Right lobe of liver (tissue), 6 donors: Measurements from ENCODE around the gene WDR1. TPM values are rescaled to one million over a fixed set of nuclear protein-coding genes. Genes with fewer than 3 reads are reported as not detected.

ENCODE experiments used
- ATAC-seq, 4 donors: fragments of 200-7000 bp; cut with Tn5 transposase; one replicate each; pipeline ENCODE4 v1.9.1; 2020; ENCODE audit warnings: mild to moderate bottlenecking in 4 of 4, moderate library complexity in 4 of 4
- DNase-seq, 3 donors: peaks; one replicate each; pipeline ENCODE4 v3.0.0-alpha.2; 2020
- H3K27ac ChIP-seq, 3 donors: fragments of 200-600 bp; one replicate each; pipeline ENCODE4 v1.8.0; 2022
- H3K27me3 ChIP-seq, 2 donors: fragments of 200-600 bp; one replicate each; pipeline ENCODE4 v1.8.0; 2022
- H3K36me3 ChIP-seq, 4 donors: fragments of 200-600 bp; sonication (generic) in 1 of 4; one replicate each; pipeline versions ENCODE4 v1.5.1 to v1.8.0; 2017 to 2022; ENCODE audit warnings: control low read depth in 1 of 4
- H3K4me1 ChIP-seq, 4 donors: fragments of 200-600 bp; sonication (generic) in 1 of 4; one replicate each; pipeline versions ENCODE4 v1.5.1 to v1.8.0; 2017 to 2022; ENCODE audit warnings: control low read depth in 1 of 4
- H3K4me3 ChIP-seq, 3 donors: fragments of 200-600 bp; one replicate each; pipeline ENCODE4 v1.8.0; 2022
- H3K9me3 ChIP-seq, 4 donors: fragments of 200-600 bp; sonication (generic) in 1 of 4; one replicate each; pipeline versions ENCODE4 v1.5.1 to v1.8.0; 2017 to 2022; ENCODE audit warnings: control low read depth in 1 of 4
- POLR2A ChIP-seq: fragments of 450-650 bp; IDR thresholded peaks from one replicate; pipeline ENCODE4 v1.6.1; 2017; ENCODE audit warnings: antibody characterized with exemption, mild to moderate bottlenecking
- WGBS: methylation state at CpG from one replicate; pipeline ENCODE4 v1.1.6; 2018; ENCODE audit warnings: low coverage, low lambda C conversion rate; ENCODE audit not compliant: insufficient coverage; ENCODE audit errors: missing lambda C conversion rate; 5-methylcytosine and 5-hydroxymethylcytosine counted together
- intact Hi-C, 2 donors: fragments of 100-400 bp; cut with DNase I; formaldehyde crosslinking; loops; one replicate each; pipeline versions ENCODE4 v1.11.2 to v1.14.1; 2022
- total RNA-seq, 6 experiments: library from RNA; depleted of rRNA in 2 of 6; stranded (reverse); fragments of >200 nt in 2 of 6; fragmentation: NEBNext Ultra II Directional in 3 of 6; extraction: Animal tissue kit (Norgen Biotek cat#: 25700) in 3 of 6; gene quantifications; one replicate each; pipeline versions ENCODE4 v1.1.0 to v1.2.4, GENCODE V29; 2016 to 2023
- TF ChIP-seq, protein P1 (sequence below), 4 donors: fragments of 200-600 bp in 3 of 4; fragments of 450-650 bp in 1 of 4; IDR thresholded peaks; one replicate each; pipeline versions ENCODE4 v1.5.1 to v1.8.0; 2016 to 2022; ENCODE audit warnings: antibody characterized with exemption in 4 of 4, mild to moderate bottlenecking in 2 of 4
- donor health status: DM: no; HTN: yes; CAD: no.
- donor health status: DM: no; HTN: no; CAD: no.
- donor health status: DM: no; HTN: no; CAD: no.
- donor health status: DM: no; HTN: yes; CAD: no.
- donor health status: DM: no; HTN: yes; CAD: no.

The WDR1 gene
- total RNA-seq, 6 experiments from 2014 or later = 65.1 to 149 (median 76.4) TPM

DNA sequence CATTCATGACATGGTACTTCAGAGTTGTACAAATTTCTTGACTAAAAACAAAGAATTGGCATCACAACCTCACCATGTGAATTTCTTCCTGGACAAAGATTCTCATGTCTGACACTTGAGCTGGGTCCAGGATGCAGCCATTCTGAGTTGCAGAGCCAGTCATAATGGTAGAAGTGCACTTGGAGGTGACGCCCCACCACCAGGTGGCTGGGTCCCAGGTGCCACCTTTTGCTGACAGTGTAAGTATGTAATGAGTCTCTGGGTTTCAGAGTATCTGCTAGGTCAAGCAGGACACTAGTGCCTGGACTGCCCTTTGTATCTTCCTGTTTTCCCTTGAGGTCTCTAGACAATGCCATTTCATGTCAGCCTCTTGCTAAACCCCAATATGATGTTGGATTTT lies 36.6 kb upstream of the WDR1 start:
- ATAC-seq (no peak), DNase-seq (no peak)
- WGBS = 100% methylated on average over 1 of the region's 1 CpG
- H3K4me3 ChIP-seq = no peak overlapping the region
- no peaks in the 10 kb centered on the region for H3K27me3 ChIP-seq
- no peak overlapping the region for H3K27ac ChIP-seq
- no peaks in the 10 kb centered on the region for H3K9me3 ChIP-seq
- no peak for TF ChIP-seq POLR2A
- TF ChIP-seq, protein P1, sequence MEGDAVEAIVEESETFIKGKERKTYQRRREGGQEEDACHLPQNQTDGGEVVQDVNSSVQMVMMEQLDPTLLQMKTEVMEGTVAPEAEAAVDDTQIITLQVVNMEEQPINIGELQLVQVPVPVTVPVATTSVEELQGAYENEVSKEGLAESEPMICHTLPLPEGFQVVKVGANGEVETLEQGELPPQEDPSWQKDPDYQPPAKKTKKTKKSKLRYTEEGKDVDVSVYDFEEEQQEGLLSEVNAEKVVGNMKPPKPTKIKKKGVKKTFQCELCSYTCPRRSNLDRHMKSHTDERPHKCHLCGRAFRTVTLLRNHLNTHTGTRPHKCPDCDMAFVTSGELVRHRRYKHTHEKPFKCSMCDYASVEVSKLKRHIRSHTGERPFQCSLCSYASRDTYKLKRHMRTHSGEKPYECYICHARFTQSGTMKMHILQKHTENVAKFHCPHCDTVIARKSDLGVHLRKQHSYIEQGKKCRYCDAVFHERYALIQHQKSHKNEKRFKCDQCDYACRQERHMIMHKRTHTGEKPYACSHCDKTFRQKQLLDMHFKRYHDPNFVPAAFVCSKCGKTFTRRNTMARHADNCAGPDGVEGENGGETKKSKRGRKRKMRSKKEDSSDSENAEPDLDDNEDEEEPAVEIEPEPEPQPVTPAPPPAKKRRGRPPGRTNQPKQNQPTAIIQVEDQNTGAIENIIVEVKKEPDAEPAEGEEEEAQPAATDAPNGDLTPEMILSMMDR (IDR thresholded peaks at IDR 0.05) = no peak
- H3K36me3 ChIP-seq = no peaks in the 10 kb centered on the region
- intact Hi-C loops = loop anchor here in 1 of 2 donors (10.0 kb wide), 1 partner anchor 252 kb away; no protein-coding TSS in a partner anchor
- no peaks in the 10 kb centered on the region for H3K4me1 ChIP-seq

DNA sequence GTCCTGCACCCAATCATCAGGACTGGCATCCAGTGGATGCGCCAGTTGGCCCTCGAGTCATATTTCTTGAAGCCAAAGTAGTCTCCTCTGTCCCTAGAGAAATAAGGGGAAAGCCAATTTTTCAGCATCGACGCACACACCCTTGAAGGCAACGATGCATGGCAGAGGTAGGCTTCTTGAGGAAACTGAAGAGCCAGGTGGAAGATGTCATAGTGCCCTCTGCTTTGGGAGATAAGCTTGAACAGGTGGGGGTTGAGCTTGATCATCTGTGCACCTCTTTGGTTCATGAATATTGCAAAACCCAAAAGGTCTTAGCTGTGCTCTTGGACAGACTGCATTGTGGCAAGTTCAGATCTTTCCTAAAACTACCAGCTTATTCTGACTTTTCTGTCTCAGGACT lies 34.6 kb upstream of the WDR1 start:
- intact Hi-C loops = loop anchor here in 1 of 2 donors (10.0 kb wide), 1 partner anchor 254 kb away; no protein-coding TSS in a partner anchor
- DNase-seq (no peak), ATAC-seq (no peak)
- Histone ChIP-seq H3K36me3 (no peaks in the 10 kb centered on the region), H3K4me1 (no peaks in the 10 kb centered on the region), H3K9me3 (no peaks in the 10 kb centered on the region), H3K4me3 (no peak overlapping the region), H3K27me3 (no peaks in the 10 kb centered on the region), H3K27ac (no peak overlapping the region)
- WGBS = 70% methylated on average over 2 of the region's 5 CpGs
- TF ChIP-seq, protein P1 (IDR thresholded peaks at IDR 0.05) = no peak
- TF ChIP-seq POLR2A = no peak

DNA sequence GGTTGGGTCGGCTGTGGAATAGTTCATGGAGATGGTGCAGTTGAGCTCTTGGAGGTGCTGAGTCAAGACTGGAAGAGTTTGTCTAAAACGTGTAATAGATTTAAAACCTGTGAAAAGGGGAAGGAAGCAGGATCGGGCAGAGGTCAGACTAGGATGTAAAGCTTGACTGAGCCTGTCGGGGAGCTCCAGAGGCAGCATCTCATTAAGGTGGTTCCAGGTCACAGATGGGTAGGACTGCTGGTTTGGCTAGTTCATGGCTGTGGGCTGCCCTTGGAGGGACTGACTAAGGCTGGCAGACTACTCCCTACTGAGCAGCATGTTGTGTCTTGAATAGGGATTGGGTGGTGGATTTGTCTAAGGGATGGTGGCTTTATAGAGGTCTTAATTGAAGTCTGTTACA lies 28.4 kb upstream of the WDR1 start:
- ATAC-seq = no peak
- no peak for TF ChIP-seq POLR2A
- TF ChIP-seq, protein P1 (IDR thresholded peaks at IDR 0.05) = no peak
- H3K4me1 ChIP-seq = no peaks in the 10 kb centered on the region
- no peak overlapping the region for H3K27ac ChIP-seq
- H3K36me3 ChIP-seq = no peaks in the 10 kb centered on the region
- intact Hi-C loops = no loop called here
- 47% methylated on average over 4 of the region's 4 CpGs for WGBS
- no peaks in the 10 kb centered on the region for H3K9me3 ChIP-seq
- DNase-seq = no peak
- no peak overlapping the region for H3K4me3 ChIP-seq
- no peaks in the 10 kb centered on the region for H3K27me3 ChIP-seq

DNA sequence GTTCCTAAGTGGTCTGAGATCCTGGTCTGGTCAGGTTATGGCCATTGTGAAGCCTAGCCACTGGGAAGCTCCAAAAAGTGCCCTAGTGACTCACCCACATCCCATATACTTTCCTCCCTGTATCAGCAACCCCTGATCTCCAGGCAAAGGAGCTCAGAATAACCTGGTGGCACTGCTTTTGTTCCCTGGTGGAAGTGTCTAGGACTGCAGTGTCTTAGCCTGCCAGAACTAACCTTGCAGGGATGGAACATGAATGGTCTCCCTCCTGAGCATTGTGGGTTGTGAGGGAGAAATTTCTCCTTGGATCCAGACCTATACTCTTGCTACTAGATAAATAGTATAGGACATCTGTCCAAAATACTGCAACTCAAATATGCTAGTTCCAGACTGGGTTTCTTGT lies 27.9 kb upstream of the WDR1 start:
- H3K36me3 ChIP-seq = no peaks in the 10 kb centered on the region
- DNase-seq = no peak
- H3K9me3 ChIP-seq = no peaks in the 10 kb centered on the region
- TF ChIP-seq POLR2A = no peak
- TF ChIP-seq, protein P1 (IDR thresholded peaks at IDR 0.05) = no peak
- H3K4me3 ChIP-seq = no peak overlapping the region
- H3K27ac ChIP-seq = no peak overlapping the region
- no peak for ATAC-seq
- no peaks in the 10 kb centered on the region for H3K4me1 ChIP-seq
- no peaks in the 10 kb centered on the region for H3K27me3 ChIP-seq
- intact Hi-C loops = no loop called here

DNA sequence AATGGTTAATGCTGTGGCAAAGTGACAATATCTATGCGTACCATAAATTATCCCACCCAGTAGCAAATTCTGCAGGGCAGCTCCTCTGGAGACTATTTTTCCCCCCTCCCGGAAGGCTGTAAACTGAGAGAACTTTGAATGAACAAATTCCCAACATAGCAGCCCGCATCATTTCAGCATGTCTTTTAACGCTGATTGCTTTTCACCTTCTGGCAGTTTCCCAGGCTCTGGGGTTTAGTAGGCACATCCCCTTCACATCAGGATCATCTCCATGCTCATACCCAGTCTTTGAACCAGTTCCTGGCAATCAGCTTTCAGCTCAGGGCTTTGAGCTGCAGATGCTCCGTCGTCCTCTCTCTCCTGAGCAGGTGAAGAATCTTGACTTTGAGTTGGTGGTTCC lies 26.6 kb upstream of the WDR1 start:
- no peaks in the 10 kb centered on the region for H3K9me3 ChIP-seq
- TF ChIP-seq POLR2A = no peak
- TF ChIP-seq, protein P1 (IDR thresholded peaks at IDR 0.05) = no peak
- DNase-seq = no peak
- H3K27ac ChIP-seq = no peak overlapping the region
- H3K4me3 ChIP-seq = no peak overlapping the region
- no peaks in the 10 kb centered on the region for H3K27me3 ChIP-seq
- H3K36me3 ChIP-seq = no peaks in the 10 kb centered on the region
- WGBS = 81% methylated on average over 2 of the region's 6 CpGs
- H3K4me1 ChIP-seq = no peaks in the 10 kb centered on the region
- ATAC-seq = no peak
- intact Hi-C loops = no loop called here
